A549 (cell line): ENCODE data around the gene ARAP1. TPM values are rescaled to one million over a fixed set of nuclear protein-coding genes. Genes with fewer than 3 reads are reported as not detected.

Source experiments
- ATAC-seq, 2 experiments: fragments of 200-7000 bp in 1 of 2; fragments of >200 bp in 1 of 2; cut with Nextera tagmentation in 1 of 2; cut with Tn5 transposase in 1 of 2; 3 replicates each; pipeline versions ENCODE4 v1.8.0 to v1.9.1; 2018 to 2020; ENCODE audit warnings: mild to moderate bottlenecking in 1 of 2, moderate library complexity in 1 of 2
- CTCF ChIA-PET: fragments of 300-600 bp; sonication (Branson Sonifier 250); formaldehyde crosslinking; extraction: SDS; loops from one replicate; lab custom pipeline; 2021; ENCODE audit warnings: antibody characterized with exemption, inconsistent platforms; lab: Yijun Ruan, JAX
- POLR2A ChIA-PET: fragments of 350-600 bp; formaldehyde crosslinking; extraction: SDS; loops from one replicate; lab custom pipeline; 2021; ENCODE audit warnings: antibody characterized with exemption, inconsistent platforms; lab: Yijun Ruan, JAX
- DNase-seq, 2 experiments: peaks; one replicate each; pipeline versions ENCODE4 v3.0.0 to v3.0.0-alpha.2; 2011 to 2016; ENCODE audit warnings: low read depth in 1 of 2, low spot score in 1 of 2
- FAIRE-seq: peaks from 2 replicates; lab custom pipeline; 2011; peaks lifted over from hg19 to GRCh38; lab: Jason Lieb, UNC
- H3K27ac ChIP-seq, 2 experiments: fragments of >200 bp; sonication (Bioruptor Twin); formaldehyde crosslinking; 3 replicates each; pipeline ENCODE4 v1.5.1; 2016 to 2017
- H3K4me1 ChIP-seq: fragments of >200 bp; sonication (Bioruptor Twin); formaldehyde crosslinking; 3 replicates; pipeline ENCODE4 v1.6.1; 2016
- H3K4me2 ChIP-seq: fragments of >200 bp; sonication (Bioruptor Twin); formaldehyde crosslinking; 3 replicates; pipeline ENCODE4 v1.6.1; 2016
- H3K4me3 ChIP-seq: fragments of >200 bp; sonication (Bioruptor Twin); formaldehyde crosslinking; 3 replicates; pipeline ENCODE4 v1.5.1; 2016
- H3K9me3 ChIP-seq: fragments of >200 bp; sonication (Bioruptor Twin); formaldehyde crosslinking; 3 replicates; pipeline ENCODE4 v1.6.1; 2016
- CBX8 ChIP-seq: fragments of 200-600 bp; sonication (generic); IDR thresholded peaks from 2 replicates; pipeline ENCODE4 v1.6.1; 2016
- CEBPB ChIP-seq, 2 experiments: fragments of >200 bp in 1 of 2; sonication (Bioruptor Twin) in 1 of 2; formaldehyde crosslinking in 1 of 2; IDR thresholded peaks; 2 replicates each; pipeline ENCODE4 v1.6.1; 2012 to 2016
- CHD2 ChIP-seq: fragments of 150-350 bp; IDR thresholded peaks from 2 replicates; pipeline ENCODE4 v1.6.1; 2014; ENCODE audit warnings: low read length; ENCODE audit not compliant: partially characterized antibody
- FOXS1 ChIP-seq: fragments of 250-450 bp; sonication (Bioruptor Pico); IDR thresholded peaks from 2 replicates; pipeline ENCODE4 v1.5.0; 2020; ENCODE audit warnings: mild to moderate bottlenecking, moderate library complexity
- GATA3 ChIP-seq: IDR thresholded peaks from 2 replicates; pipeline ENCODE4 v1.6.1; 2012; ENCODE audit warnings: borderline replicate concordance
- HEYL ChIP-seq: fragments of 250-450 bp; sonication (Bioruptor Pico); IDR thresholded peaks from 2 replicates; pipeline ENCODE4 v1.8.0; 2021; ENCODE audit warnings: mild to moderate bottlenecking, moderate library complexity
- KDM5A ChIP-seq: fragments of 200-600 bp; sonication (generic); IDR thresholded peaks from 2 replicates; pipeline ENCODE4 v1.6.1; 2016; ENCODE audit warnings: antibody characterized with exemption, mild to moderate bottlenecking
- MAFK ChIP-seq: fragments of 450-650 bp; IDR thresholded peaks from 2 replicates; pipeline ENCODE4 v1.6.1; 2014; ENCODE audit not compliant: partially characterized antibody
- MAZ ChIP-seq: fragments of 150-350 bp; IDR thresholded peaks from 2 replicates; pipeline ENCODE4 v1.6.1; 2014; ENCODE audit warnings: antibody characterized with exemption, low read depth, low read length, borderline replicate concordance
- MYC ChIP-seq: IDR thresholded peaks from 2 replicates; pipeline ENCODE4 v1.6.1; 2012; ENCODE audit warnings: mild to moderate bottlenecking, inconsistent platforms, low read length, improper control_type of control experiment, borderline replicate concordance
- NR3C1 ChIP-seq: fragments of >200 bp; sonication (Bioruptor Twin); formaldehyde crosslinking; IDR thresholded peaks from 3 replicates; pipeline ENCODE4 v1.6.1; 2017
- POLR2A ChIP-seq: IDR thresholded peaks from 2 replicates; pipeline ENCODE4 v1.6.1; 2012; ENCODE audit warnings: mild to moderate bottlenecking, low read length
- RARB ChIP-seq: fragments of 250-450 bp; sonication (Bioruptor Pico); IDR thresholded peaks from 2 replicates; pipeline ENCODE4 v1.8.0; 2021; ENCODE audit warnings: mild to moderate bottlenecking, moderate library complexity
- RCOR1 ChIP-seq: fragments of 150-350 bp; IDR thresholded peaks from 2 replicates; pipeline ENCODE4 v1.6.1; 2014; ENCODE audit warnings: antibody characterized with exemption, low read length, low read depth
- SREBF2 ChIP-seq: fragments of 450-650 bp; IDR thresholded peaks from 2 replicates; pipeline ENCODE4 v1.6.1; 2014; ENCODE audit warnings: mild to moderate bottlenecking, moderate library complexity
- ZSCAN20 ChIP-seq: fragments of 250-450 bp; sonication (Bioruptor Pico); IDR thresholded peaks from 2 replicates; pipeline ENCODE4 v1.8.0; 2022; ENCODE audit warnings: mild to moderate bottlenecking, moderate library complexity
- WGBS: methylation state at CpG from one replicate; pipeline ENCODE4 v1.1.6; 2017; ENCODE audit errors: missing lambda C conversion rate; 5-methylcytosine and 5-hydroxymethylcytosine counted together
- polyA plus RNA-seq, 4 experiments: library from polyadenylated mRNA; depleted of rRNA in 3 of 4; stranded (reverse); fragments of >200 nt; fragmentation: RNase III in 1 of 4; extraction: RNeasy Plus Mini Kit Qiagen cat#74134 plus additional on column Dnase treatment in 1 of 4; gene quantifications; 2 replicates in 3 of 4; 3 replicates in 1 of 4; pipeline ENCODE4 v1.2.3, GENCODE V29; 2011 to 2017
- TF ChIP-seq, protein P1 (sequence below): fragments of 450-650 bp; IDR thresholded peaks from 2 replicates; pipeline ENCODE4 v1.6.1; 2014; ENCODE audit warnings: antibody characterized with exemption
- TF ChIP-seq, protein P2 (sequence below): fragments of 150-350 bp; IDR thresholded peaks from 2 replicates; pipeline ENCODE4 v1.6.1; 2014; ENCODE audit warnings: low read depth, mild to moderate bottlenecking, low read length
- TF ChIP-seq, protein P3 (sequence below): fragments of 250-450 bp; sonication (Bioruptor Pico); IDR thresholded peaks from 2 replicates; pipeline ENCODE4 v1.5.0; 2021; ENCODE audit warnings: mild to moderate bottlenecking, moderate library complexity, borderline replicate concordance
- TF ChIP-seq, protein P4 (sequence below): fragments of >200 bp; sonication (Bioruptor Twin); formaldehyde crosslinking; IDR thresholded peaks from 3 replicates; pipeline ENCODE4 v1.6.1; 2016

ARAP1 gene
- polyA plus RNA-seq, 2 of the 4 experiments (the other 2 are of a cell fraction), result 29.5 to 30.1 TPM

DNA sequence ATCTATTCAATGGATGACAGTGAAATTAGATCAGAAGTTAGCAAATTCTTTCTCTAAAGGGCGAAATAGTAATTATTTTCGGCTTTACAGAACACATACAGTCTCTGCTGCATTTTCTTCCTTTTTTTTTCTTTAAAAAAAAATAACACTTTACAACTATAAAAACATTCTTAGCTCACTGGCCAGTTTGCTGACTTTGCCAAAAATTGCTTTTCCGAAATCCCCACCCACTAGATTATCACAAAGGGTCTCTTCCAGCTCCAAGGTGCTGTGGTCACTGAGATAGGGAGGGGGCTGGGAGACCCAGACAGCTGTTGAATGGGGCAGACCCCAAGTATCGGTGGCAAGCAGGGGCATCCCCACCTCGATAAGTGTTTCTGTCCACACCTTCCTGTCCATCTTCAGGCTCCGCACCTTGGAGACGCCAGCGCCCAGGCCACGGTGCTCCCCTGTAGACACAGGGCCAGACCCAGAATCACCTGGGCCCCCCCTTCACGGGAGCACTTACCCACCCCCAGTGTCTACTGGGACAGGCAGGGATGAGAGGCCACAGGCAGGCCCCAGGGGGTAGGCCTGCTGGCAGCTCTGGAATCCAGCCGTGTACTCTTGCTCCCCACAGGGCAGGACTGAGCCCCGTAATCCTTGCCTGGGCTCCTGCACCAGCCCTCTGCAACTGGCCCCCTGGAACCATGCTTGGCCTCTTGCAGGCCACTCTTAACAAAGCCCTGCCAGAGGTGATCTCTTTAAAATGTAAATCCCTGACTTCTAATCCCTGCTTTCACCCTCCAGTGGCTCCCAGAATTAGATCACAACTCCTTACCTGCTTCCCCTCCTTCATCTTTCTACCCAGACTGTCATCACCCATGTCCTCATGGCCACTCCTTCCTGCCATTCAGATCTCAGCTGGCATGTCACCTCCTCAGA lies 46.5 kb downstream of the ARAP1 start:
- Histone ChIP-seq H3K27ac (no peak overlapping the region), H3K9me3 (no peaks in the 10 kb centered on the region), H3K4me2 (no peak overlapping the region), H3K4me3 (no peak overlapping the region), H3K4me1 (no peaks in the 10 kb centered on the region)
- ATAC-seq (no peak), FAIRE-seq (no peak), DNase-seq (no peak)
- TF ChIP-seq HEYL (no peak), MAFK (peak; percentile 36), GATA3 (no peak), ZSCAN20 (no peak), RARB (CRISPR knock-in tag) (no peak)
- ChIA-PET CTCF (interaction anchor here (0.6 to 1.4 kb wide), 4 partner anchors 11 to 26 kb away, joined by 3 to 5 read pairs (median 4); no protein-coding TSS in a partner anchor), POLR2A (interaction anchor here (0.6 kb wide), 1 partner anchor 17 kb away, joined by 4 read pairs; no protein-coding TSS in a partner anchor)
- WGBS, result 92% methylated on average over 12 of the region's 12 CpGs

DNA sequence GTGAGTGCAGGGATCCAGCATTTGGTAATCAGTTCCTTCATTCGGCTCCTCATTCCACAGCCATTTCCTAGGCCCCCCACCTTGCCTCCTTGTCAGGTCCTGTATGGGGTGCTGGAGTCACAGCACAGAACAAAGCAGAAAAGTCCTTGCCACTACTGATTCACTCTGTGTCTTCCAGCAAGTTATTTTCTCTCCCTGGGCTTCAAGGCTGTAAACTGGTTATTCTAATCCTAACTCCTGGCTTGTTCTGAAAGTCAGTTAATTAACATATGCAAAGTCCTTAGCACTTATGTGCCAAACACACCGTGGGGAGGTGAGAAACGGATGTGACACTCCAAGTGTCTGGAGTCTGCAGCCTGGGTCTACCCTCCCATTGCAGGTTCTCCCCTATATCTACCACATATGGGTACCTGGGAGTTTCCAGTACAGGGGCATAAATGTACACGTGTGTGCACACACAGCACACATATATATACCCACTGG lies 47.4 kb downstream of the ARAP1 start:
- H3K9me3 ChIP-seq, result no peaks in the 10 kb centered on the region
- no peak for DNase-seq
- POLR2A ChIA-PET, result no interaction called here
- no peak for ATAC-seq
- H3K4me3 ChIP-seq, result no peak overlapping the region
- no peak overlapping the region for H3K4me2 ChIP-seq
- TF ChIP-seq CEBPB (IDR thresholded peaks at IDR 0.05) (no peak), KDM5A (no peak), MAZ (no peak), SREBF2 (no peak), NR3C1 (no peak), CBX8 (no peak), CHD2 (no peak), POLR2A (no peak), RCOR1 (no peak), MYC (no peak), FOXS1 (no peak)
- TF ChIP-seq, protein P1, sequence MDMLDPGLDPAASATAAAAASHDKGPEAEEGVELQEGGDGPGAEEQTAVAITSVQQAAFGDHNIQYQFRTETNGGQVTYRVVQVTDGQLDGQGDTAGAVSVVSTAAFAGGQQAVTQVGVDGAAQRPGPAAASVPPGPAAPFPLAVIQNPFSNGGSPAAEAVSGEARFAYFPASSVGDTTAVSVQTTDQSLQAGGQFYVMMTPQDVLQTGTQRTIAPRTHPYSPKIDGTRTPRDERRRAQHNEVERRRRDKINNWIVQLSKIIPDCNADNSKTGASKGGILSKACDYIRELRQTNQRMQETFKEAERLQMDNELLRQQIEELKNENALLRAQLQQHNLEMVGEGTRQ, result no peak
- TF ChIP-seq, protein P2, sequence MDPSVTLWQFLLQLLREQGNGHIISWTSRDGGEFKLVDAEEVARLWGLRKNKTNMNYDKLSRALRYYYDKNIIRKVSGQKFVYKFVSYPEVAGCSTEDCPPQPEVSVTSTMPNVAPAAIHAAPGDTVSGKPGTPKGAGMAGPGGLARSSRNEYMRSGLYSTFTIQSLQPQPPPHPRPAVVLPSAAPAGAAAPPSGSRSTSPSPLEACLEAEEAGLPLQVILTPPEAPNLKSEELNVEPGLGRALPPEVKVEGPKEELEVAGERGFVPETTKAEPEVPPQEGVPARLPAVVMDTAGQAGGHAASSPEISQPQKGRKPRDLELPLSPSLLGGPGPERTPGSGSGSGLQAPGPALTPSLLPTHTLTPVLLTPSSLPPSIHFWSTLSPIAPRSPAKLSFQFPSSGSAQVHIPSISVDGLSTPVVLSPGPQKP, result no peak
- TF ChIP-seq, protein P3, sequence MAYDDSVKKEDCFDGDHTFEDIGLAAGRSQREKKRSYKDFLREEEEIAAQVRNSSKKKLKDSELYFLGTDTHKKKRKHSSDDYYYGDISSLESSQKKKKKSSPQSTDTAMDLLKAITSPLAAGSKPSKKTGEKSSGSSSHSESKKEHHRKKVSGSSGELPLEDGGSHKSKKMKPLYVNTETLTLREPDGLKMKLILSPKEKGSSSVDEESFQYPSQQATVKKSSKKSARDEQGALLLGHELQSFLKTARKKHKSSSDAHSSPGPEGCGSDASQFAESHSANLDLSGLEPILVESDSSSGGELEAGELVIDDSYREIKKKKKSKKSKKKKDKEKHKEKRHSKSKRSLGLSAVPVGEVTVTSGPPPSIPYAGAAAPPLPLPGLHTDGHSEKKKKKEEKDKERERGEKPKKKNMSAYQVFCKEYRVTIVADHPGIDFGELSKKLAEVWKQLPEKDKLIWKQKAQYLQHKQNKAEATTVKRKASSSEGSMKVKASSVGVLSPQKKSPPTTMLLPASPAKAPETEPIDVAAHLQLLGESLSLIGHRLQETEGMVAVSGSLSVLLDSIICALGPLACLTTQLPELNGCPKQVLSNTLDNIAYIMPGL, result no peak
- TF ChIP-seq, protein P4, sequence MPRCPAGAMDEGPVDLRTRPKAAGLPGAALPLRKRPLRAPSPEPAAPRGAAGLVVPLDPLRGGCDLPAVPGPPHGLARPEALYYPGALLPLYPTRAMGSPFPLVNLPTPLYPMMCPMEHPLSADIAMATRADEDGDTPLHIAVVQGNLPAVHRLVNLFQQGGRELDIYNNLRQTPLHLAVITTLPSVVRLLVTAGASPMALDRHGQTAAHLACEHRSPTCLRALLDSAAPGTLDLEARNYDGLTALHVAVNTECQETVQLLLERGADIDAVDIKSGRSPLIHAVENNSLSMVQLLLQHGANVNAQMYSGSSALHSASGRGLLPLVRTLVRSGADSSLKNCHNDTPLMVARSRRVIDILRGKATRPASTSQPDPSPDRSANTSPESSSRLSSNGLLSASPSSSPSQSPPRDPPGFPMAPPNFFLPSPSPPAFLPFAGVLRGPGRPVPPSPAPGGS, result no peak
- TF ChIP-seq, all 56 proteins: peak for 0
- Histone ChIP-seq H3K27ac (no peak overlapping the region), H3K4me1 (peaks cover 7% of the 10 kb centered on the region; the same call in 2 of the 3 replicates)
- FAIRE-seq, result no peak
- WGBS, result 72% methylated on average over 4 of the region's 4 CpGs
- CTCF ChIA-PET, result interaction anchor here (0.6 to 2.6 kb wide), 9 partner anchors 12 to 473 kb away, joined by 3 to 18 read pairs (median 4); no protein-coding TSS in a partner anchor
